Coronary artery (tissue), 2 donors: ENCODE results near the gene PI4KA.

Experiments
- DNase-seq: peaks from one replicate; pipeline ENCODE4 v3.0.0-alpha.2; 2017; ENCODE audit warnings: low spot score
- H3K27ac ChIP-seq, 2 donors: fragments of 200-600 bp; sonication (generic); one replicate each; pipeline ENCODE4 v1.5.1; 2016 to 2019
- H3K4me3 ChIP-seq: fragments of 200-600 bp; sonication (generic); 2 replicates; pipeline ENCODE4 v1.5.1; 2016; ENCODE audit warnings: mild to moderate bottlenecking, moderate library complexity
- CTCF ChIP-seq: fragments of 200-600 bp; sonication (generic); IDR thresholded peaks from one replicate; pipeline ENCODE4 v1.5.1; 2019; ENCODE audit warnings: antibody characterized with exemption

PI4KA gene

GRCh38 chr22:20766530-20766929 lies 92.1 kb downstream of the PI4KA start:
- no peak overlapping the region for H3K4me3 ChIP-seq
- no peak overlapping the region for H3K27ac ChIP-seq
- no peak for TF ChIP-seq CTCF
- no peak for DNase-seq

- H3K4me3 ChIP-seq = no peak overlapping the region
- TF ChIP-seq CTCF = no peak
- no peak for DNase-seq
- H3K27ac ChIP-seq = no peak overlapping the region
Observed at GRCh38 chr22:20765938-20766337, 92.7 kb downstream of the PI4KA start.

GRCh38 chr22:20764729-20765128 lies 93.9 kb downstream of the PI4KA start:
- no peak overlapping the region for H3K27ac ChIP-seq

GRCh38 chr22:20764471-20764720 lies 94.2 kb downstream of the PI4KA start:
- Histone ChIP-seq H3K4me3 (no peak overlapping the region), H3K27ac (no peak overlapping the region)
- no peak for TF ChIP-seq CTCF
- no peak for DNase-seq

More at GRCh38 chr22:20764729-20765128, 93.9 kb downstream of the PI4KA start:
- DNase-seq = no peak
- no peak overlapping the region for H3K4me3 ChIP-seq
- no peak for TF ChIP-seq CTCF

GRCh38 chr22:20763630-20764470 lies 94.8 kb downstream of the PI4KA start:
- no peak for DNase-seq
- no peak overlapping the region for H3K27ac ChIP-seq
- TF ChIP-seq CTCF = no peak
- no peak overlapping the region for H3K4me3 ChIP-seq

GRCh38 chr22:20762233-20762796 lies 96.3 kb downstream of the PI4KA start:
- no peak overlapping the region for H3K4me3 ChIP-seq
- no peak overlapping the region for H3K27ac ChIP-seq
- DNase-seq = no peak
- TF ChIP-seq CTCF = no peak

GRCh38 chr22:20761536-20761935 lies 97.1 kb downstream of the PI4KA start:
- no peak for TF ChIP-seq CTCF
- no peak for DNase-seq
- H3K27ac ChIP-seq = no peak overlapping the region
- H3K4me3 ChIP-seq = no peak overlapping the region
